CD4-positive, alpha-beta T cell treated with Interleukin-12 subunit alpha and Interleukin-12 subunit beta, for 1 hour (primary cell): ENCODE results near the gene ITGAD.
A peak's percentile ranks its signal among the peaks of the same experiment; 100 is the strongest.
"Not testable (repeated sequence)": the region's sequence is repeated elsewhere in the genome, so short reads cannot be mapped to it uniquely, and the experiment has no call there.

ENCODE experiments used
- DNase-seq: peaks from one replicate; pipeline ENCODE4 v3.0.0-alpha.2; 2020

The ITGAD gene

DNA sequence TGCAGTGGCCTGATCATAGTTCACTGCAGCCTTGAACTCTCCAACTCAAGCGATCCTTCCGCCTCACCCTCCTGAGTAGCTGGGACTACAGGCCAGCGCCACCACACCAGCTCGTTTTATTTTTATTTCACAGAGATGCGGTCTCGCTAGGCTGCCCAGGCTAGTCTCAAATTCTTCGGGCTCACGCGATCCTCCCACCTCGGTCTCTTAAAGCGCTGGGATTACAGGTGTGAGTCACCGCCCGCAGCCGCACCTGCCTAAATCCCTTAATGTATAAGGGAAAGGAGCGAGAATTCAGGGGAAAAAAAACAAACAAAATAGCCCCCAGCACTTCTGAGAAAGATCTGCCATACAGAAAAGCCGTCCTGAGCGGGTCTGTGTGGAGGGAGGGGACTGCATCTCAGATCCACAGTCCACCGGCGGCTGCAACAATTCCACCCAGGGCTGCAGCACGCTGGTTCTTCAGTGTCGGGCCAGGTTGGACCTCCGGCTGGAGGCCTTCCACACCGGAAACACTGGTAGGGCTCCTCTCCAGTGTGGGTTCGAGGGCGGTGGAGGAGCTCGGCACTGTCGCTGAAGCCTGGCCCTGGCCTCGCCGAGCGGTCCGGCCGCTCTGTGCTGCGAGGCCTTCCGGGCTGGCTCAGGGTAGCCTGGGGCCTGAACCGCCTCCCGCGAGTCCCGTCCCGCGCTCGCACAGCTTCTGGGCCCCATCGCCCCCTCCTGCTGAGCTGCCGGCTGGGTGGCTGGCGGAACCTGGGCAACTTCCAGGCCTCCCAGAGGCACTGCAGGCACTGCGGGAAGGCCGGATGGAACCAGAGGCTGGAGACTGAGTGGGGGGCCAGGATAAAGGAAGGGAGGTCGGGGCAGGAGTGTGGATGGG is 42.4 kb downstream of the ITGAD start:
- DNase-seq: no peak

- no peak for DNase-seq
These were observed 43.3 kb downstream of the ITGAD start for GRCh38 chr16:31436221-31437045.

DNA sequence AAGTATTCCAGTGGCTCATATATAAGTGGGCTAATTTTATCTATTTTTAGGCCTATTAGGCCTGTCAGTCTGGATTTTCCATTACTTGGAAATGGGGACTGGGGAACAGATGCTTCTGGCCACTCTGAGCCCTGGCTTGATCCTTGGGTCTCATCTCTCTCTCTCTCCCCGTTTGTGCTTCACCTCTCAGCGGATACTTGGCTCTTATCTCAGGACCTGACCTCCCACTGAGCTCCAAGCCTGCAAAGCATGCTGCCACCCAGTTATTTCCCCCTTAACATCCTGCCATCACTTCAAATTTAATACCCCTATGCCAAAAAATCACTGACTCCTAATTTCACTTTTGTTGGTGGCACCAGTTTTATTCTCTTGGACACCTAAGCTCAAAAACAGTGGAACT is 45.3 kb downstream of the ITGAD start:
- DNase-seq: no peak

DNA sequence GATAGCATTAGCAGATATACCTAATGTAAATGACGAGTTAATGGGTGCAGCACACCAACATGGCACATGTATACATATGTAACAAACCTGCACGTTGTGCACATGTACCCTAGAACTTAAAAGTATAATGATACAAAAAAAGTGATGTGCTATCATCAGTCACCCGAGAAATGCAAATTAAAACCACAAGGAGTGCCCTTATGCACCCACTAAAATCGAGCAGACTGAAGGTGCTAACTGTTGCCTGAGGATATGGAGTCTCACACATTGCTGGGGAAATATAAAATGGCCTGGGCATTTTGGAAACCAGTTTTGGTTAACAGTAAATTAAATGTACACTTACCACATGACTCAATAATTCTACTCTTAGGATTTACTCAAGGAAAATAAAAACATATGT is 45.9 kb downstream of the ITGAD start:
- not testable (repeated sequence) for DNase-seq

- DNase-seq: no peak
These were observed 46.4 kb downstream of the ITGAD start for GRCh38 chr16:31439519-31439918.

DNA sequence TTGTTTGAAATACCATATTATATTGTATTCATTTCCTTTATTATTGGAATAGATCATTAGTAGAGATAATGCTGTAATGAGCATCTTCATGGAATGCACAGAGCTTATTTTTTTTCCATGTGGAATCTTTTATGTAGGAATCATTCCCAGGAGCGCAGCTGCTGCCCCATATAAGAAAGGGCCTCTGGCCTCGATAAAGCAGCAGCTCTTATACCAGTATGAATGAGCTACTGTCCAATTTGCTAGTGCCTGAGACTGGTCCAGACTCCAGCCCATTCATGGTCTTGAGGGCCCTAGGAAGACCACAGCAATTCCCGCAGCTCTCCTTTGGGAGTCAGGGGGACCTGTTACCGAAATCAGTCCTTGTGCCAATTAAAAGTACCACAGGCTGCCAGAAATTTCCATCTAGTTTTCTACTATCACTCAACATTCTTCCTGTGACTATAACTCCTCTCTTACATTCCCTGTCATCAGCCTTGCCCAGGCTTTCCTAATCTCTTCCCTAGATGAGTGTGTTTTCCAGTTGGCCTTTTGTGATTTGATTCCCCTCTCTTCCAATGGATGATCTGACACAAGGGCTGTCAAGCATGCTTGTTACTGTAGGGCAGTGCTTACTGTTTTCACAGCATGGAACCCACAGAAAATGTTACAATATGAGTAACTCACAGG is 47.5 kb downstream of the ITGAD start:
- DNase-seq: no peak

- DNase-seq: no peak
These were observed 48.8 kb downstream of the ITGAD start for GRCh38 chr16:31441956-31442355.

DNA sequence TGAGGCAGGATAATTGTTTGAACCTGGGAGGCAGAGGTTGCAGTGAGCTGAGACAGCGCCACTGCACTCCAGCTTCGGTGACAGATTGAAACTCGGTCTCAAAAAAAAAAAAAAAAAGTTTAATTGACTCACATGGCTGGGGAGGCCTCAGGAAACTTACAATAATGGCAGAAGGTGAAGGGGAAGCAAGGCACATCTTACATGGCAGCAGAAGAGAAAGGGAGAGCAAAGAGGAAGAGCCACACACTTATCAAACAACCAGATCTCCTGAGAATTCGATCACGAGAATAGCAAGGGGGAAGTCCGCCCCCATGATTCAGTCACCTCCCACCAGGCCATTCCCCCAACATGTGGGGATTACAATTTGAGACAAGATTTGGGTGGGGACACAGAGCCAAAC is 52.8 kb downstream of the ITGAD start:
- DNase-seq: not testable (repeated sequence)

GRCh38 chr16:31451201-31451600 is 58.1 kb downstream of the ITGAD start:
- DNase-seq: no peak

- no peak for DNase-seq
These were observed 58.7 kb downstream of the ITGAD start for GRCh38 chr16:31451681-31452351.

DNA sequence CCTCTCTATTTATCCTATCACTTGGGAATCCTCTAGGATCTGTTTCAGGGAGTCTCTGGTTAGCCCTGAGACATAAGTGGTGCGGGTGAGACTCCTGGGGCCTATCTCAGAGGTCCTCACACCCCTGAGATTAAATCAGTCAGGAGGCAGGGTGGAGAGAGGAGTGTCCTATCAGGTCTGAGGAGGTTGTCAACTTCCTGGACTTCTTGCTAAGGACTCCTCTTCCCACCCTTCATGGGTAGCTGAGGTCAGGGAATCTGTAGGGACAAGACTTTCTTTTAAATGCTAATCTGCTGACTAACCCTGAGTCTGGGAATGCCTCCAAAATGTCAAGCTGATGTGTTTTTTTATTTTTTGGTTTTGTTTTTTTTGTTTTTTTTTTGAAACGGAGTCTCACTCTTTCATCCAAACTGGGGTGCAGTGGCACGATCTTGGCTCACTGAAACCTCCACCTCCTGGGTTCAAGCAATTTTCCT is 59.5 kb downstream of the ITGAD start:
- no peak for DNase-seq

GRCh38 chr16:31453255-31454204 is 60.4 kb downstream of the ITGAD start:
- no peak for DNase-seq

- DNase-seq: peak; percentile 31
These were observed 62.6 kb downstream of the ITGAD start for GRCh38 chr16:31455601-31456314.

DNA sequence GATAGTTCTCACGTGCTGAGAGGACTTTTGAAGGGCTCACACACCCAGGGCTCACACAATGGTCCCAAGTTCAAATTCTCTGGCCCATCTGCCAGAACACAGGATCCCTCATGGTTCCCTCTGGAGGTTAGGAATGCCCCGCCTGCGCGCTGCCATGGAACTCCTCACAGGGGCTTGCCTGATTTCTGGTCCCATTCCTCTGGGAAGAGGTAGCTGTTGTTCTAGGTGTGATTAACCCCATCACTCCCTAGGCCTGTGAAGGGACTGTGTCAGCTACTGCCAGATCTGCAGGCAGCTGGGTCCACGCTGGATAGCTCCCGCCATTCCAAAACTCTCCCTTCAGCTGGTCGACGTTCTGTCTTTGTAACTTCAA is 63.8 kb downstream of the ITGAD start:
- DNase-seq: no peak

DNA sequence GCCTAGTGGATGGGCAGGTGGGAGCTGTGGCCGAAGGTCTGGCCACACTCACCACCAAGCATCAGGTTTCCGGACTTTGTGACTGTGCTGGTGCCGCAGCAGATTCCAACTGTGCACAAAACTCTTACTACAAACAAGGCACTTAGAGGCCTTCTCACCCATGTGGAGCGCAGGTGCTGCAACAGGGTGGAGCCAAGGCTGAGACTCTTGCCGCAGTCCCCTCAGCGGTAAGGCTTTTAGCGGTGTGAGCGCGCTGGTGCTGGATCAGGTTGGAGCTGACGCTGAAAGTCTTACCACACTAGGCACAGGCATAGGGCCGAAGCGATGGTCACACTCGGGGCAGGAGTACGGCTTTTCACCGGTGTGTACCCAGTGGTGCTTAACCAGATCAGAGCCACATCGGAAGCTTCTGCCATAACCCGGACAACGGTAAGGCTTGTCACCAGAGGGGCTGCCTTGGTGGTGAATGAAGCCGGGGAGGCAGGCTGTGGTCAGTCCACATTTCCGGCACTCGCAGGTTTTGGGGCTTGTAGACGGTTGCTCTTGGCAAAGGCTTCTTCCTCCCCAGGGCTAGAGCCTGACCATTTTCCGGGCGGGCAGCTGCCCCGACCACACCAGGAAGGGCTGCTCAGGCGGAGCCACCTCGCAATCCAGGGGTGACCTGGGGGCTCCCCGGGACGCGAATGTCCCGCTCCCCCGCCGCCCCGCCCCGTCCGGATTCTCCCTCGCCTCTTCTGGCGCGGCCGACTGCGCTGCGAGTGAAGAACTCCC is 65.1 kb downstream of the ITGAD start:
- DNase-seq: peak; percentile 63

DNA sequence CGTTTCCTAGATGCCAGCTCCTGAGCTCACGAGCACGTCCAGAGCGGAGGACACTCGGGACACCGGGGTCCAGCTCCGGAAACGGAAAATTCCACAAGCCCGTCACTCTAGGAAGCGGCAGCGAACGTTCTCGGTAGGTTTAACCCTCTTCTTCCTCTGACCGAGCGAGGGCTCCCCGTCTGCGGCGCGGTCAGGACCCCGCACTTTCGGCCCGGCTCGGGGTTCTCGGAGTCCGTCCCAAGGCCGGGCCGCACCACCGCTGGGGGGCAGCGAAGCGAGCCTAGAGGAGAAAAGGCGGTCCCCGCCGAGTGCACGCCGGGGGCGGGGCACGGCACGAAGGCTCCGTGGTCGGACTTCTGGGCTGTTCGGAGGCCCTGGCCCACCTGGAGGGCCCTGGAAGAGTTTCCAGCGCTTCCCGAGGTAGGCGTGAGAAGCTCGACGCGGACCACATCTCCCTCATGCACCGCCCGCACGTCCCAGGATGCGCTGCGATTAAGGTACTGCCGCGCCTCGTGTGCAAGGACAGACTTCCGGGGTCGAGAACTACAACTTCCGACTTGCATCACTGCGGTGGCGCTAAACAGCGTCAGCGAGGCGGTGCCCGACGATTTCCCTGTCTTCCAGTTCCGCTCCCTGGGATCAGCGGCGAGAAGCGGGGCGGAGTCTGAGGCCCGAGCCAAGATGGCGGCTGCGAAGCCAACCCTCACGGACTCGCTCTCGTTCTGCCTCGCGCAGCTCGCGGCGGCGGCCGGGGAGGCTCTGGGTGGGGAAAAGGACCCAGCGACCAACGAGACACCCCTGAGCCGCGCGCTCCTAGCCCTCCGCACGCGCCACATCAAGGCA is 65.9 kb downstream of the ITGAD start, which contains the start of gene ARMC5:
Gene ARMC5 (plus strand): TSS at position 658 of the 843 bp plus-strand sequence. CDS start 24 bp downstream, at position 682.
- peak; percentile 97 for DNase-seq

GRCh38 chr16:31459687-31460581 is 66.8 kb downstream of the ITGAD start:
- peak; percentile 100 for DNase-seq

- DNase-seq: peak; percentile 63
These were observed 67.5 kb downstream of the ITGAD start for GRCh38 chr16:31460582-31461002.
